HUES6 (cell line): Measurements from ENCODE around the gene RBM26.

Experiments
- H3K27ac ChIP-seq: 2 replicates; pipeline ENCODE4 v1.7.0; 2013; ENCODE audit warnings: low read depth, mild to moderate bottlenecking, low read length, inconsistent platforms
- H3K27me3 ChIP-seq: 2 replicates; pipeline ENCODE4 v1.6.1; 2013; ENCODE audit warnings: low read length; ENCODE audit not compliant: control insufficient read depth, insufficient read depth
- H3K36me3 ChIP-seq: 2 replicates; pipeline ENCODE4 v1.6.1; 2013; ENCODE audit warnings: low read length; ENCODE audit not compliant: control insufficient read depth, insufficient read depth
- H3K4me1 ChIP-seq: 2 replicates; pipeline ENCODE4 v1.6.1; 2013; ENCODE audit warnings: low read length; ENCODE audit not compliant: control insufficient read depth, insufficient read depth
- H3K4me3 ChIP-seq: 2 replicates; pipeline ENCODE4 v1.5.1; 2013; ENCODE audit warnings: low read depth, low read length
- H3K9ac ChIP-seq: one replicate; pipeline ENCODE4 v1.6.1; 2013; ENCODE audit warnings: mild to moderate bottlenecking, low read length
- H3K9me3 ChIP-seq: 2 replicates; pipeline ENCODE4 v1.6.1; 2013; ENCODE audit warnings: low read depth, low read length; ENCODE audit not compliant: control insufficient read depth, insufficient read depth

The RBM26 gene

GRCh38 chr13:79402074-79402635, 3.9 kb downstream of the RBM26 start:
- H3K36me3 ChIP-seq = peaks cover 39% of the 10 kb centered on the region
- peak overlapping the region; percentile 96; the same call in 1 of the 2 replicates for H3K4me3 ChIP-seq
- no peak overlapping the region for H3K9ac ChIP-seq
- H3K9me3 ChIP-seq = no peaks in the 10 kb centered on the region; the same call in 1 of the 2 replicates
- H3K27me3 ChIP-seq = no peaks in the 10 kb centered on the region
- H3K4me1 ChIP-seq = peaks cover 33% of the 10 kb centered on the region
- peak overlapping the region; percentile 52; the same call in 1 of the 2 replicates for H3K27ac ChIP-seq

- Histone ChIP-seq H3K9ac (no peak overlapping the region), H3K4me3 (no peak overlapping the region), H3K27ac (peak overlapping the region; percentile 52; the same call in 1 of the 2 replicates), H3K27me3 (no peaks in the 10 kb centered on the region), H3K9me3 (peaks cover 4% of the 10 kb centered on the region; the same call in 1 of the 2 replicates), H3K4me1 (peaks cover 31% of the 10 kb centered on the region), H3K36me3 (peaks cover 46% of the 10 kb centered on the region)
Measured at GRCh38 chr13:79401259-79402070, 4.6 kb downstream of the RBM26 start.

- H3K27ac ChIP-seq = no peak overlapping the region
- H3K36me3 ChIP-seq = peaks cover 61% of the 10 kb centered on the region
- peaks cover 15% of the 10 kb centered on the region; the same call in 1 of the 2 replicates for H3K9me3 ChIP-seq
- no peaks in the 10 kb centered on the region for H3K27me3 ChIP-seq
- no peak overlapping the region for H3K9ac ChIP-seq
- peaks cover 28% of the 10 kb centered on the region for H3K4me1 ChIP-seq
- H3K4me3 ChIP-seq = no peak overlapping the region
Measured at GRCh38 chr13:79398915-79399314, 7.1 kb downstream of the RBM26 start.

GRCh38 chr13:79398127-79398526, 7.9 kb downstream of the RBM26 start:
- Histone ChIP-seq H3K36me3 (peaks cover 61% of the 10 kb centered on the region), H3K4me1 (peaks cover 29% of the 10 kb centered on the region)

GRCh38 chr13:79395881-79396280, 10.2 kb downstream of the RBM26 start:
- Histone ChIP-seq H3K27me3 (no peaks in the 10 kb centered on the region), H3K27ac (no peak overlapping the region), H3K9ac (no peak overlapping the region), H3K4me1 (peaks cover 17% of the 10 kb centered on the region; the same call in 1 of the 2 replicates), H3K9me3 (peaks cover 15% of the 10 kb centered on the region; the same call in 1 of the 2 replicates), H3K4me3 (no peak overlapping the region), H3K36me3 (peaks cover 55% of the 10 kb centered on the region)

More at GRCh38 chr13:79398127-79398526, 7.9 kb downstream of the RBM26 start:
- Histone ChIP-seq H3K27ac (no peak overlapping the region), H3K27me3 (no peaks in the 10 kb centered on the region), H3K9me3 (peaks cover 15% of the 10 kb centered on the region; the same call in 1 of the 2 replicates), H3K4me3 (no peak overlapping the region), H3K9ac (no peak overlapping the region)

- Histone ChIP-seq H3K36me3 (peaks cover 36% of the 10 kb centered on the region), H3K27ac (no peak overlapping the region), H3K4me1 (peaks cover 17% of the 10 kb centered on the region; the same call in 1 of the 2 replicates), H3K4me3 (no peak overlapping the region), H3K27me3 (no peaks in the 10 kb centered on the region), H3K9me3 (peaks cover 15% of the 10 kb centered on the region; the same call in 1 of the 2 replicates), H3K9ac (no peak overlapping the region)
Measured at GRCh38 chr13:79393564-79394249, 12.3 kb downstream of the RBM26 start.

GRCh38 chr13:79392882-79393563, 13.0 kb downstream of the RBM26 start:
- no peak overlapping the region for H3K27ac ChIP-seq
- no peaks in the 10 kb centered on the region for H3K27me3 ChIP-seq
- H3K9ac ChIP-seq = no peak overlapping the region
- peaks cover 15% of the 10 kb centered on the region; the same call in 1 of the 2 replicates for H3K9me3 ChIP-seq
- H3K36me3 ChIP-seq = peaks cover 29% of the 10 kb centered on the region
- H3K4me1 ChIP-seq = peaks cover 17% of the 10 kb centered on the region; the same call in 1 of the 2 replicates
- H3K4me3 ChIP-seq = no peak overlapping the region

- Histone ChIP-seq H3K9ac (no peak overlapping the region), H3K4me1 (peaks cover 20% of the 10 kb centered on the region), H3K4me3 (no peak overlapping the region), H3K27ac (no peak overlapping the region), H3K9me3 (no peaks in the 10 kb centered on the region), H3K36me3 (peaks cover under 1% of the 10 kb centered on the region), H3K27me3 (no peaks in the 10 kb centered on the region)
Measured at GRCh38 chr13:79389026-79389425, 17.0 kb downstream of the RBM26 start.

GRCh38 chr13:79387853-79388252, 18.2 kb downstream of the RBM26 start:
- Histone ChIP-seq H3K27me3 (no peaks in the 10 kb centered on the region), H3K9me3 (no peaks in the 10 kb centered on the region), H3K9ac (no peak overlapping the region), H3K27ac (no peak overlapping the region), H3K4me3 (no peak overlapping the region), H3K36me3 (no peaks in the 10 kb centered on the region; the same call in none of the 2 replicates), H3K4me1 (peaks cover 17% of the 10 kb centered on the region)

- Histone ChIP-seq H3K36me3 (no peaks in the 10 kb centered on the region; the same call in 1 of the 2 replicates), H3K27ac (no peak overlapping the region), H3K9ac (no peak overlapping the region), H3K4me1 (peaks cover 20% of the 10 kb centered on the region), H3K27me3 (no peaks in the 10 kb centered on the region), H3K9me3 (no peaks in the 10 kb centered on the region), H3K4me3 (no peak overlapping the region)
Measured at GRCh38 chr13:79386125-79386826, 19.8 kb downstream of the RBM26 start.
